ENCODE data around the gene UBE2H. TPM values are rescaled to one million over a fixed set of nuclear protein-coding genes. Genes with fewer than 3 reads are reported as not detected.
A peak's percentile ranks its signal among the peaks of the same experiment; 100 is the strongest.

Gene UBE2H
- total RNA-seq, 1 experiment from 2014 or later = 75.1 TPM

- H3K4me2 ChIP-seq (ENCODE audit: insufficient read depth, insufficient read length, low read length) = no peak overlapping the region
- no peak overlapping the region for H3K56ac ChIP-seq (ENCODE audit: insufficient read length, low read depth, low read length)
- WGBS (ENCODE audit: extremely low coverage, insufficient read length, low lambda C conversion rate) = no CpG with 5 or more reads among the region's 8 CpGs
- H4K5ac ChIP-seq (ENCODE audit: insufficient read length, low read depth, low read length) = no peak overlapping the region
- no peak overlapping the region for H3K18ac ChIP-seq (ENCODE audit: insufficient read length, low read depth, low read length)
- H3K23ac ChIP-seq (ENCODE audit: insufficient read length, low read depth, low read length) = no peak overlapping the region
- H2BK15ac ChIP-seq (ENCODE audit: low read depth, low read length) = no peak overlapping the region
- no peaks in the 10 kb centered on the region for H3K27me3 ChIP-seq (ENCODE audit: insufficient read depth, low read length)
- DNase-seq = no peak
- Mint-ChIP-seq H3K27me3 (ENCODE audit: low read depth) (no peaks in the 10 kb centered on the region), H3K36me3 (ENCODE audit: insufficient read depth in 1 of 3, low read depth in 3 of 3) (peaks cover 27 to 31% (median 28%) of the 10 kb centered on the region in 3 experiments), H3K4me1 (peaks cover 17 to 24% of the 10 kb centered on the region in 2 experiments), H3K27ac (peak overlapping the region in 1 of 3 experiments; percentile 74; a peak in 4 of 7 replicates), H3K4me3 (no peak overlapping the region; a peak in 3 of 5 replicates), H3K9me3 (no peaks in the 10 kb centered on the region; a peak in 1 of 5 replicates)
- no peak overlapping the region for H2AFZ ChIP-seq (ENCODE audit: low read length)
- no peak overlapping the region for H3K4ac ChIP-seq (ENCODE audit: low read depth, low read length)
- no peak overlapping the region for H2BK120ac ChIP-seq (ENCODE audit: low read depth, low read length, poor library complexity, severe bottlenecking)
- no peaks in the 10 kb centered on the region for H4K20me1 ChIP-seq (ENCODE audit: control insufficient read depth, insufficient read depth, insufficient read length)
- peaks cover 8% of the 10 kb centered on the region for H3K79me1 ChIP-seq (ENCODE audit: insufficient read depth, low read depth, low read length, poor library complexity, severe bottlenecking)
- H2BK5ac ChIP-seq (ENCODE audit: insufficient read length, low read length) = no peak overlapping the region
- H4K91ac ChIP-seq (ENCODE audit: insufficient read length, low read depth, low read length) = no peak overlapping the region
- no peak overlapping the region for H4K8ac ChIP-seq (replicated peaks; ENCODE audit: insufficient read length, low read depth, low read length)
- H3K4me1 ChIP-seq (ENCODE audit: insufficient read depth, low read length) = no peaks in the 10 kb centered on the region
- H2BK20ac ChIP-seq (ENCODE audit: low read depth, low read length, poor library complexity, severe bottlenecking) = no peak overlapping the region
- H3K23me2 ChIP-seq (ENCODE audit: insufficient read length, low read depth, low read length, poor library complexity, severe bottlenecking) = peaks cover 25% of the 10 kb centered on the region
- TF ChIP-seq, protein P1, sequence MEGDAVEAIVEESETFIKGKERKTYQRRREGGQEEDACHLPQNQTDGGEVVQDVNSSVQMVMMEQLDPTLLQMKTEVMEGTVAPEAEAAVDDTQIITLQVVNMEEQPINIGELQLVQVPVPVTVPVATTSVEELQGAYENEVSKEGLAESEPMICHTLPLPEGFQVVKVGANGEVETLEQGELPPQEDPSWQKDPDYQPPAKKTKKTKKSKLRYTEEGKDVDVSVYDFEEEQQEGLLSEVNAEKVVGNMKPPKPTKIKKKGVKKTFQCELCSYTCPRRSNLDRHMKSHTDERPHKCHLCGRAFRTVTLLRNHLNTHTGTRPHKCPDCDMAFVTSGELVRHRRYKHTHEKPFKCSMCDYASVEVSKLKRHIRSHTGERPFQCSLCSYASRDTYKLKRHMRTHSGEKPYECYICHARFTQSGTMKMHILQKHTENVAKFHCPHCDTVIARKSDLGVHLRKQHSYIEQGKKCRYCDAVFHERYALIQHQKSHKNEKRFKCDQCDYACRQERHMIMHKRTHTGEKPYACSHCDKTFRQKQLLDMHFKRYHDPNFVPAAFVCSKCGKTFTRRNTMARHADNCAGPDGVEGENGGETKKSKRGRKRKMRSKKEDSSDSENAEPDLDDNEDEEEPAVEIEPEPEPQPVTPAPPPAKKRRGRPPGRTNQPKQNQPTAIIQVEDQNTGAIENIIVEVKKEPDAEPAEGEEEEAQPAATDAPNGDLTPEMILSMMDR (conservative IDR thresholded peaks at IDR 0.05) = no peak
- H3K9me3 ChIP-seq (ENCODE audit: control insufficient read depth, low read depth, low read length) = no peaks in the 10 kb centered on the region
- no peak overlapping the region for H3K27ac ChIP-seq (ENCODE audit: insufficient read length, low read depth, low read length)
- no peak overlapping the region for H2BK12ac ChIP-seq (ENCODE audit: insufficient read length, low read depth, low read length)
- no peak overlapping the region for H3K14ac ChIP-seq (ENCODE audit: insufficient read depth, low read length)
- H3T11ph ChIP-seq (ENCODE audit: low read length) = no peak overlapping the region
- H3K79me2 ChIP-seq (ENCODE audit: insufficient read depth, low read length) = peaks cover 38% of the 10 kb centered on the region; the same call in 1 of the 2 replicates
- no peak overlapping the region for H3K9ac ChIP-seq (ENCODE audit: extremely low read depth, insufficient read length, low read length)
- H2AK5ac ChIP-seq (ENCODE audit: insufficient read length, low read length) = no peak overlapping the region
Observed at GRCh38 chr7:129947701-129948100, 5.1 kb downstream of the UBE2H start.
